B cell (primary cell): ENCODE data around the gene ADAMTS2. TPM values are rescaled to one million over a fixed set of nuclear protein-coding genes. Genes with fewer than 3 reads are reported as not detected.

ENCODE experiments used
- ATAC-seq: fragments of 200-7000 bp; cut with Tn5 transposase; one replicate; pipeline ENCODE4 v1.10.0; 2021; ENCODE audit warnings: low read depth, mild to moderate bottlenecking, moderate number of reproducible peaks, moderate library complexity
- CTCF ChIA-PET: fragments of 350-600 bp; sonication (Branson Sonifier 250); formaldehyde crosslinking; loops from one replicate; lab custom pipeline; 2021; ENCODE audit warnings: antibody characterized with exemption, inconsistent platforms; lab: Charles Lee
- POLR2A ChIA-PET: fragments of 350-600 bp; sonication (Branson Sonifier 250); formaldehyde crosslinking; loops from one replicate; lab custom pipeline; 2021; ENCODE audit warnings: antibody characterized with exemption; lab: Charles Lee
- DNase-seq: peaks from one replicate; pipeline ENCODE4 v3.0.0; 2013
- H2AFZ ChIP-seq: 2 replicates; pipeline ENCODE4 v1.6.1; 2012; ENCODE audit warnings: mild to moderate bottlenecking, low read depth, low read length; ENCODE audit not compliant: insufficient read depth, poor library complexity, severe bottlenecking
- H3K27ac ChIP-seq, 2 donors: 1 replicate in 1 of 2; 2 replicates in 1 of 2; pipeline ENCODE4 v1.5.1; 2012 to 2013; ENCODE audit warnings: low read length in 2 of 2, mild to moderate bottlenecking in 2 of 2, moderate library complexity in 1 of 2
- H3K27me3 ChIP-seq, 4 experiments: fragments of 200-600 bp in 1 of 4; sonication (generic) in 1 of 4; replicated peaks in 1 of 4; 1 replicate in 2 of 4; 2 replicates in 2 of 4; pipeline versions ENCODE4 v1.6.1 to v1.7.0; 2013 to 2016; ENCODE audit warnings: low read length in 3 of 4, mild to moderate bottlenecking in 2 of 4, mixed read lengths in 1 of 4, moderate library complexity in 1 of 4; ENCODE audit not compliant: insufficient read depth in 4 of 4, control insufficient read depth in 3 of 4; ENCODE audit errors: control extremely low read depth in 1 of 4
- H3K36me3 ChIP-seq, 2 experiments: replicated peaks in 1 of 2; 1 replicate in 1 of 2; 2 replicates in 1 of 2; pipeline versions ENCODE4 v1.6.1 to v1.7.1; 2013; ENCODE audit warnings: low read length in 1 of 2; ENCODE audit not compliant: insufficient read depth in 2 of 2, control insufficient read depth in 1 of 2; ENCODE audit errors: control extremely low read depth in 1 of 2, extremely low read depth in 1 of 2
- H3K4me1 ChIP-seq, 2 donors: fragments of 200-600 bp in 1 of 2; sonication (generic) in 1 of 2; 1 replicate in 1 of 2; 2 replicates in 1 of 2; pipeline versions ENCODE4 v1.5.1 to v1.6.1; 2013 to 2017; ENCODE audit warnings: low read length in 2 of 2; ENCODE audit not compliant: control insufficient read depth in 2 of 2, insufficient read depth in 2 of 2
- H3K4me2 ChIP-seq: replicated peaks from 2 replicates; pipeline ENCODE3; 2012; ENCODE audit warnings: mild to moderate bottlenecking, low read depth, low read length; ENCODE audit not compliant: poor library complexity, severe bottlenecking
- H3K4me3 ChIP-seq, 5 experiments: fragments of 200-600 bp in 1 of 5; sonication (generic) in 1 of 5; 1 replicate in 3 of 5; 2 replicates in 2 of 5; pipeline versions ENCODE4 v1.5.1 to v1.7.0; 2011 to 2016; ENCODE audit warnings: low read length in 4 of 5, mild to moderate bottlenecking in 4 of 5, low read depth in 2 of 5, control low read depth in 1 of 5, moderate library complexity in 1 of 5; ENCODE audit not compliant: insufficient read depth in 1 of 5; ENCODE audit errors: control extremely low read depth in 1 of 5, extremely low read depth in 1 of 5
- H3K79me2 ChIP-seq: fragments of 200-600 bp; sonication (generic); one replicate; pipeline ENCODE4 v1.6.0; 2016; ENCODE audit warnings: low read length; ENCODE audit not compliant: control insufficient read depth, insufficient read depth
- H3K9ac ChIP-seq: fragments of 200-600 bp; sonication (generic); 2 replicates; pipeline ENCODE4 v1.6.1; 2017; ENCODE audit warnings: mild to moderate bottlenecking, low read length, moderate library complexity
- H3K9me3 ChIP-seq, 3 donors: one replicate each; pipeline versions ENCODE4 v1.6.1 to v1.7.1; 2013; ENCODE audit warnings: low read length in 2 of 3; ENCODE audit not compliant: control insufficient read depth in 2 of 3, insufficient read depth in 1 of 3; ENCODE audit errors: control extremely low read depth in 1 of 3
- H4K20me1 ChIP-seq: 2 replicates; pipeline ENCODE4 v1.6.0; 2012; ENCODE audit warnings: mild to moderate bottlenecking, low read length; ENCODE audit not compliant: insufficient read depth, control insufficient read depth, poor library complexity, severe bottlenecking
- H3K27ac Mint-ChIP-seq: one replicate; pipeline ENCODE4 v1.8.0; 2021; ENCODE audit warnings: mixed read lengths
- H3K27me3 Mint-ChIP-seq: one replicate; pipeline ENCODE4 v1.8.0; 2021; ENCODE audit warnings: mixed read lengths
- H3K4me1 Mint-ChIP-seq: one replicate; pipeline ENCODE4 v1.8.0; 2021; ENCODE audit warnings: mixed read lengths
- H3K4me3 Mint-ChIP-seq: one replicate; pipeline ENCODE4 v1.8.0; 2021; ENCODE audit warnings: mixed read lengths
- H3K9me3 Mint-ChIP-seq: one replicate; pipeline ENCODE4 v1.8.0; 2022; ENCODE audit warnings: mixed read lengths; ENCODE audit not compliant: insufficient read depth
- EZH2 ChIP-seq: IDR thresholded peaks from 2 replicates; pipeline ENCODE4 v1.6.1; 2012; ENCODE audit warnings: borderline replicate concordance, low read depth, mild to moderate bottlenecking, moderate library complexity, low read length; ENCODE audit not compliant: insufficient read depth, poor library complexity, severe bottlenecking
- WGBS: methylation state at CpG from one replicate; pipeline ENCODE4 v1.1.5; 2013; ENCODE audit warnings: missing lambda C conversion rate; ENCODE audit not compliant: insufficient coverage; 5-methylcytosine and 5-hydroxymethylcytosine counted together
- intact Hi-C: fragments of 100-400 bp; cut with micrococcal nuclease; formaldehyde crosslinking; loops from one replicate; pipeline ENCODE4 v1.10.0; 2022
- polyA plus RNA-seq: library from polyadenylated mRNA; depleted of rRNA; stranded (reverse); fragments of >200 nt; gene quantifications from 2 replicates; pipeline ENCODE4 v1.2.3, GENCODE V29; 2012
- total RNA-seq, 2 donors: library from RNA; stranded (reverse); fragments of 120-200 nt in 1 of 2; gene quantifications; 1 replicate in 1 of 2; 2 replicates in 1 of 2; pipeline versions ENCODE4 v1.2.3 to v1.2.4, GENCODE V29; 2013 to 2022
- TF ChIP-seq, protein P1 (sequence below): fragments of 200-600 bp; IDR thresholded peaks from one replicate; pipeline ENCODE4 v1.8.0; 2022; ENCODE audit warnings: antibody characterized with exemption, mild to moderate bottlenecking

Gene ADAMTS2
- total and polyA plus RNA-seq, 2 donors (not counting 1 experiment from before 2014, with no cell fraction given): not detected

GRCh38 chr5:179306191-179307012 lies 38.9 kb downstream of the ADAMTS2 start:
- DNase-seq (no peak), ATAC-seq (no peak)
- intact Hi-C loops: no loop called here
- Mint-ChIP-seq H3K27ac (no peak overlapping the region), H3K4me3 (no peak overlapping the region), H3K27me3 (peaks cover under 1% of the 10 kb centered on the region), H3K9me3 (peaks cover 13% of the 10 kb centered on the region), H3K4me1 (no peaks in the 10 kb centered on the region)
- ChIA-PET POLR2A (no interaction called here), CTCF (no interaction called here)
- Histone ChIP-seq H4K20me1 (no peaks in the 10 kb centered on the region), H3K79me2 (no peaks in the 10 kb centered on the region), H3K27ac (no peak overlapping the region), H3K9ac (no peak overlapping the region), H3K4me3 (no peak overlapping the region), H3K4me1 (no peaks in the 10 kb centered on the region), H2AFZ (no peak overlapping the region), H3K36me3 (no peaks in the 10 kb centered on the region), H3K9me3 (peaks cover 0 to 24% (median 10%) of the 10 kb centered on the region in 3 donors), H3K4me2 (no peak overlapping the region), H3K27me3 (no peaks in the 10 kb centered on the region)
- 83% methylated on average over 5 of the region's 7 CpGs for WGBS
- TF ChIP-seq EZH2: no peak
- TF ChIP-seq, protein P1, sequence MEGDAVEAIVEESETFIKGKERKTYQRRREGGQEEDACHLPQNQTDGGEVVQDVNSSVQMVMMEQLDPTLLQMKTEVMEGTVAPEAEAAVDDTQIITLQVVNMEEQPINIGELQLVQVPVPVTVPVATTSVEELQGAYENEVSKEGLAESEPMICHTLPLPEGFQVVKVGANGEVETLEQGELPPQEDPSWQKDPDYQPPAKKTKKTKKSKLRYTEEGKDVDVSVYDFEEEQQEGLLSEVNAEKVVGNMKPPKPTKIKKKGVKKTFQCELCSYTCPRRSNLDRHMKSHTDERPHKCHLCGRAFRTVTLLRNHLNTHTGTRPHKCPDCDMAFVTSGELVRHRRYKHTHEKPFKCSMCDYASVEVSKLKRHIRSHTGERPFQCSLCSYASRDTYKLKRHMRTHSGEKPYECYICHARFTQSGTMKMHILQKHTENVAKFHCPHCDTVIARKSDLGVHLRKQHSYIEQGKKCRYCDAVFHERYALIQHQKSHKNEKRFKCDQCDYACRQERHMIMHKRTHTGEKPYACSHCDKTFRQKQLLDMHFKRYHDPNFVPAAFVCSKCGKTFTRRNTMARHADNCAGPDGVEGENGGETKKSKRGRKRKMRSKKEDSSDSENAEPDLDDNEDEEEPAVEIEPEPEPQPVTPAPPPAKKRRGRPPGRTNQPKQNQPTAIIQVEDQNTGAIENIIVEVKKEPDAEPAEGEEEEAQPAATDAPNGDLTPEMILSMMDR: no peak

DNA sequence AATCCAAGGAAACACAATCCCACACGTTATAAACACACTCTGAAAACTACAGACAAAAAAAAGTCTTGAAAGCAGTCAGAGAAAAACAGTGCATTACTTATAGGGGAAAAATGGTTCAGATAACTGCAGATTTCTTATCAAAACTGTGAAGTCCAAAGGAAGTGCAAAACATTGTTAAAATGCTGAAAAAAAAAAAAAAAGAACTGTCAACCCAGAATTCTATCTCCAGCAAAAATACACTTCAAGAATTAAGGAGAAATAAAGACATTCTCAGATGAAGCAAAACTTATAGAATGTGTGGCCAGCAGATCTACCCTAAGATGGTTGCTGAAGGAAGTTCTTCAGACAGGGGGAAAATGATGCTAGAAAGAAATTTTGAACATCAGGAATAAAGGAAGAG lies 40.4 kb downstream of the ADAMTS2 start:
- intact Hi-C loops: no loop called here
- H3K27me3 Mint-ChIP-seq: no peaks in the 10 kb centered on the region
- Histone ChIP-seq H4K20me1 (no peaks in the 10 kb centered on the region), H3K36me3 (no peaks in the 10 kb centered on the region), H3K9ac (no peak overlapping the region), H3K9me3 (peaks cover 0 to 24% (median 10%) of the 10 kb centered on the region in 3 donors), H3K79me2 (no peaks in the 10 kb centered on the region), H3K27ac (no peak overlapping the region), H2AFZ (no peak overlapping the region), H3K4me1 (no peaks in the 10 kb centered on the region), H3K4me2 (no peak overlapping the region), H3K27me3 (no peaks in the 10 kb centered on the region), H3K4me3 (no peak overlapping the region)
- DNase-seq (no peak), ATAC-seq (no peak)
- H3K9me3 Mint-ChIP-seq: peaks cover 13% of the 10 kb centered on the region
- H3K27ac Mint-ChIP-seq: no peak overlapping the region
- TF ChIP-seq, protein P1: no peak
- TF ChIP-seq EZH2: no peak
- H3K4me1 Mint-ChIP-seq: no peaks in the 10 kb centered on the region
- CTCF ChIA-PET: no interaction called here
- no peak overlapping the region for H3K4me3 Mint-ChIP-seq
- no CpG with 5 or more reads among the region's 1 CpG for WGBS
- POLR2A ChIA-PET: no interaction called here
